Measurements from ENCODE around the gene EME2. TPM values are rescaled to one million over a fixed set of nuclear protein-coding genes. Genes with fewer than 3 reads are reported as not detected.
A peak's percentile ranks its signal among the peaks of the same experiment; 100 is the strongest.

Gene EME2
- total RNA-seq, 1 experiment from 2014 or later, result 36.3 TPM

DNA sequence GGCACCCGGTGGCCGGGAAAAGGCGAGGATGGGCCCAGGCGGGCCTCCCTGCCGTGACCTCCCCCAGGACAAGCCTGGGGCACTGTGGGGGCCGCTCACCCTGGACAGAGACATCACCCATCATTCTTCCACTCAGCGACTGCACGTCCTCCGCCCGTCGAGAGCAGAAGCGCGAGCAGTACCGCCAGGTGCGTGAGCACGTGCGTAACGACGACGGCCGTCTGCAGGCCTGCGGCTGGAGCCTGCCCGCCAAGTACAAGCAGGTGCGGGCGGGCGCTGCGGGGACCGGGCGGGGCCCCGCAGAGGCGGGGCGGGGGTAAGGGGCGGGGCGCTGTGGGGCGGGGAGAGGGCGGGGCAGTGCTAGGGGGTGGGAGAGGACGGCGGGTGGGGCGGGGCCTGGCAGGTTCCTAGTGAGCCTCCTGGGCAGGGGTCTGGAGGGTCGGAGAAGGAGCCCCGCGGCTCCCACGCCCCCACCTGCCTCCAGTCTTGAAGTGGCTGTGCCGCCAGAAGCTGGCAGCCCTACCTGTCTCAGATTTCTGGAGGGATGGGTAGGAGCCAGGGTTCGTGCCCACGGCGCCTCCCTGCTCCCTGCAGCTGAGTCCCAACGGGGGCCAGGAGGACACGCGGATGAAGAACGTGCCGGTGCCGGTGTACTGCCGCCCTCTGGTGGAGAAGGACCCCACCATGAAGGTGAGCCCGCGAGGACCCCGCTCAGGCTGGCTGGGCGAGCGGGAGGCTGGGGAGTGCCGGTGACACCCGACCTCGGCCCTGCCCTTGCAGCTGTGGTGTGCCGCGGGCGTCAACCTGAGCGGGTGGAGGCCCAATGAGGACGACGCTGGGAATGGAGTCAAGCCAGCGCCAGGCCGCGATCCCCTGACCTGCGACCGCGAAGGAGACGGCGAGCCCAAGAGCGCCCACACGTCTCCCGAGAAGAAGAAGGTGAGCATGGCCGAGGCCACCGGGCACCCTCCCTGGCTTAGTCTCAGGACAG is 8.8 kb upstream of the EME2 start:
- H3K9me3 ChIP-seq (ENCODE audit: control insufficient read depth in 1 of 2, insufficient read depth in 1 of 2, low read depth in 1 of 2, low read length in 2 of 2), result no peaks in the 10 kb centered on the region

More for the DNA sequence above, 8.8 kb upstream of the EME2 start:
- CTCF ChIA-PET, result no interaction called here
- Histone ChIP-seq H3K9ac (ENCODE audit: low read length) (no peak overlapping the region), H3K27me3 (ENCODE audit: insufficient read depth, low read length) (no peaks in the 10 kb centered on the region), H3K79me2 (ENCODE audit: insufficient read depth, low read length) (no peaks in the 10 kb centered on the region), H3K36me3 (ENCODE audit: control insufficient read depth in 1 of 2, insufficient read depth in 2 of 2, low read length in 2 of 2) (peaks cover 5 to 13% of the 10 kb centered on the region in 2 experiments; a peak in 2 of 4 replicates), H3K4me2 (ENCODE audit: low read length) (0 out of 2 replicates have a peak overlapping the region, but pooled peaks have one; percentile 25), H3K4me3 (replicated peaks in 1 of 2; ENCODE audit: low read depth in 1 of 2, low read length in 2 of 2) (no peak overlapping the region), H4K20me1 (ENCODE audit: insufficient read depth) (no peaks in the 10 kb centered on the region), H3K4me1 (ENCODE audit: control insufficient read depth in 1 of 2, insufficient read depth in 2 of 2, low read length in 2 of 2) (peaks cover 8 to 15% of the 10 kb centered on the region in 2 experiments; a peak in 3 of 4 replicates), H2AFZ (ENCODE audit: low read depth, low read length, poor library complexity, severe bottlenecking) (no peak overlapping the region), H3K27ac (ENCODE audit: low read depth, low read length) (peak overlapping the region; percentile 43; the same call in 1 of the 2 replicates), H3K9me2 (ENCODE audit: insufficient read depth) (no peaks in the 10 kb centered on the region)
- intact Hi-C loops (cut with micrococcal nuclease), result no loop called here
- ATAC-seq (peak; percentile 72), DNase-seq (ENCODE audit: low read depth, low spot score) (no peak)
- TF ChIP-seq, protein P1, sequence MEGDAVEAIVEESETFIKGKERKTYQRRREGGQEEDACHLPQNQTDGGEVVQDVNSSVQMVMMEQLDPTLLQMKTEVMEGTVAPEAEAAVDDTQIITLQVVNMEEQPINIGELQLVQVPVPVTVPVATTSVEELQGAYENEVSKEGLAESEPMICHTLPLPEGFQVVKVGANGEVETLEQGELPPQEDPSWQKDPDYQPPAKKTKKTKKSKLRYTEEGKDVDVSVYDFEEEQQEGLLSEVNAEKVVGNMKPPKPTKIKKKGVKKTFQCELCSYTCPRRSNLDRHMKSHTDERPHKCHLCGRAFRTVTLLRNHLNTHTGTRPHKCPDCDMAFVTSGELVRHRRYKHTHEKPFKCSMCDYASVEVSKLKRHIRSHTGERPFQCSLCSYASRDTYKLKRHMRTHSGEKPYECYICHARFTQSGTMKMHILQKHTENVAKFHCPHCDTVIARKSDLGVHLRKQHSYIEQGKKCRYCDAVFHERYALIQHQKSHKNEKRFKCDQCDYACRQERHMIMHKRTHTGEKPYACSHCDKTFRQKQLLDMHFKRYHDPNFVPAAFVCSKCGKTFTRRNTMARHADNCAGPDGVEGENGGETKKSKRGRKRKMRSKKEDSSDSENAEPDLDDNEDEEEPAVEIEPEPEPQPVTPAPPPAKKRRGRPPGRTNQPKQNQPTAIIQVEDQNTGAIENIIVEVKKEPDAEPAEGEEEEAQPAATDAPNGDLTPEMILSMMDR (IDR thresholded peaks at IDR 0.05 in 2 of 3, conservative IDR thresholded peaks at IDR 0.05 in 1 of 3; ENCODE audit: borderline replicate concordance in 1 of 3, insufficient read depth in 1 of 3, low read depth in 2 of 3, low read length in 2 of 3), result peak in 2 of 3 experiments; percentile 49 to 57; a peak in 4 of 6 replicates
- TF ChIP-seq SIN3A (IDR thresholded peaks at IDR 0.05; ENCODE audit: low read depth) (no peak), RAD21 (IDR thresholded peaks at IDR 0.05; ENCODE audit: low read depth) (peak; percentile 69)
- TF ChIP-seq, protein P2, sequence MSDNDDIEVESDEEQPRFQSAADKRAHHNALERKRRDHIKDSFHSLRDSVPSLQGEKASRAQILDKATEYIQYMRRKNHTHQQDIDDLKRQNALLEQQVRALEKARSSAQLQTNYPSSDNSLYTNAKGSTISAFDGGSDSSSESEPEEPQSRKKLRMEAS (IDR thresholded peaks at IDR 0.05), result no peak
- POLR2A ChIA-PET, result no interaction called here
- no TSS peak for BruUV-seq (replicated peaks)
- RAD21 ChIA-PET (ENCODE audit: low non-redundant PET in 1 of 2, low total read pairs in 2 of 2, uncharacterized antibody in 2 of 2, unreplicated experiment in 2 of 2), result interaction anchor here in 1 of 2 experiments (0.6 to 1.3 kb wide), 2 partner anchors 86 to 267 kb away, joined by 3 to 13 read pairs; partner anchors contain the start of gene JPT2
